ENCODE results near the gene HLF.

DNA sequence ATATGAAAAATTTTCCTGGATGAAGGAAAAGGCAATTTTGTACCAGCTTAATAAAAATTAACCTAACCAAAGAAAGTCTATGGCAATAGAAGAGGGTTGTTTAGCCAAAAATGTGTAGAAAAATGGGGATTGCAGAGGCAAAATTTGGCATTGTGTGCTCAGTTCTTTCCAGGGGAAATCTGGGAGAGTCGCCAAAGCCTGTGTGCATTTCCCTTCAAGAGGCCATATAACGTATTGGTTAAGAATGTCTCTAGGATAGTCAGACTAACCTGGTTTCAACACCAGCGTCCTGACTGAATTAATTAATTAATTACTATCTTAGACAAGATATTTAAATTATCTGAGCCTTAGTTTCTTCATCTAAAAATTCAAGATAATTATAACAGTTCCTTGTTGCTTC, 44.8 kb upstream of the HLF start:
- TF ChIP-seq, protein P1, sequence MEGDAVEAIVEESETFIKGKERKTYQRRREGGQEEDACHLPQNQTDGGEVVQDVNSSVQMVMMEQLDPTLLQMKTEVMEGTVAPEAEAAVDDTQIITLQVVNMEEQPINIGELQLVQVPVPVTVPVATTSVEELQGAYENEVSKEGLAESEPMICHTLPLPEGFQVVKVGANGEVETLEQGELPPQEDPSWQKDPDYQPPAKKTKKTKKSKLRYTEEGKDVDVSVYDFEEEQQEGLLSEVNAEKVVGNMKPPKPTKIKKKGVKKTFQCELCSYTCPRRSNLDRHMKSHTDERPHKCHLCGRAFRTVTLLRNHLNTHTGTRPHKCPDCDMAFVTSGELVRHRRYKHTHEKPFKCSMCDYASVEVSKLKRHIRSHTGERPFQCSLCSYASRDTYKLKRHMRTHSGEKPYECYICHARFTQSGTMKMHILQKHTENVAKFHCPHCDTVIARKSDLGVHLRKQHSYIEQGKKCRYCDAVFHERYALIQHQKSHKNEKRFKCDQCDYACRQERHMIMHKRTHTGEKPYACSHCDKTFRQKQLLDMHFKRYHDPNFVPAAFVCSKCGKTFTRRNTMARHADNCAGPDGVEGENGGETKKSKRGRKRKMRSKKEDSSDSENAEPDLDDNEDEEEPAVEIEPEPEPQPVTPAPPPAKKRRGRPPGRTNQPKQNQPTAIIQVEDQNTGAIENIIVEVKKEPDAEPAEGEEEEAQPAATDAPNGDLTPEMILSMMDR (IDR thresholded peaks at IDR 0.05): no peak
- TF ChIP-seq POLR2A (IDR thresholded peaks at IDR 0.05) (no peak), POLR2AphosphoS5 (IDR thresholded peaks at IDR 0.05) (no peak)

Data from upper lobe of left lung (tissue), 4 donors.